Gastrocnemius medialis (tissue), 4 donors: ENCODE results near the gene BCOR.

Experiments
- POLR2A ChIP-seq, 2 donors: fragments of 450-650 bp; IDR thresholded peaks; one replicate each; pipeline ENCODE4 v1.6.1; 2017; ENCODE audit warnings: antibody characterized with exemption in 2 of 2, mild to moderate bottlenecking in 2 of 2, moderate library complexity in 2 of 2
- TF ChIP-seq, protein P1 (sequence below), 5 experiments: fragments of 450-650 bp in 3 of 5; fragments of 200-600 bp in 2 of 5; sonication (generic) in 2 of 5; IDR thresholded peaks in 4 of 5; conservative IDR thresholded peaks in 1 of 5; 1 replicate in 4 of 5; 2 replicates in 1 of 5; pipeline ENCODE4 v1.5.1; 2016 to 2019; ENCODE audit warnings: antibody characterized with exemption in 5 of 5, mild to moderate bottlenecking in 3 of 5, moderate library complexity in 3 of 5

DNA sequence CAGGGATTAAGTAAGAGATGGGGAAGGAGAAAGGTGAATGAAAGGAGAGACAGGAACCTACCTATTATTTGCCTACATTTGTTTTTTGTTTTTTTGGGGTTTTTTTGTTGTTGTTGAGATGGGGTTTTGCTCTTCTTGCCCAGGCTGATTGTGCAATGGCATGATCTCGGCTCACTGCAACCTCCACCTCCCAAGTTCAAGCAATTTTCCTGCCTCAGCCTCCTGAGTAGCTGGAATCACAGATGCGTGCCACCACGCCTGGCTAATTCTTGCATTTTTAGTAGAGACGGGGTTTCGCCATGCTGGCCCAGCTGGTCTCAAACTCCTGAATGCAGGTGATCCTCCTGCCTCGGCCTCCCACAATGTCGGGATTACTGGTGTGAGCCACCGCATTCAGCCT lies 57.9 kb downstream of the BCOR start:
- no peak for TF ChIP-seq POLR2A (IDR thresholded peaks at IDR 0.05)
- TF ChIP-seq, protein P1, sequence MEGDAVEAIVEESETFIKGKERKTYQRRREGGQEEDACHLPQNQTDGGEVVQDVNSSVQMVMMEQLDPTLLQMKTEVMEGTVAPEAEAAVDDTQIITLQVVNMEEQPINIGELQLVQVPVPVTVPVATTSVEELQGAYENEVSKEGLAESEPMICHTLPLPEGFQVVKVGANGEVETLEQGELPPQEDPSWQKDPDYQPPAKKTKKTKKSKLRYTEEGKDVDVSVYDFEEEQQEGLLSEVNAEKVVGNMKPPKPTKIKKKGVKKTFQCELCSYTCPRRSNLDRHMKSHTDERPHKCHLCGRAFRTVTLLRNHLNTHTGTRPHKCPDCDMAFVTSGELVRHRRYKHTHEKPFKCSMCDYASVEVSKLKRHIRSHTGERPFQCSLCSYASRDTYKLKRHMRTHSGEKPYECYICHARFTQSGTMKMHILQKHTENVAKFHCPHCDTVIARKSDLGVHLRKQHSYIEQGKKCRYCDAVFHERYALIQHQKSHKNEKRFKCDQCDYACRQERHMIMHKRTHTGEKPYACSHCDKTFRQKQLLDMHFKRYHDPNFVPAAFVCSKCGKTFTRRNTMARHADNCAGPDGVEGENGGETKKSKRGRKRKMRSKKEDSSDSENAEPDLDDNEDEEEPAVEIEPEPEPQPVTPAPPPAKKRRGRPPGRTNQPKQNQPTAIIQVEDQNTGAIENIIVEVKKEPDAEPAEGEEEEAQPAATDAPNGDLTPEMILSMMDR (IDR thresholded peaks at IDR 0.05 in 4 of 5, conservative IDR thresholded peaks at IDR 0.05 in 1 of 5) = no peak
